ENCODE data around the gene IL26.
"Not testable (repeated sequence)": the region's sequence is repeated elsewhere in the genome, so short reads cannot be mapped to it uniquely, and the experiment has no call there.

Gene IL26

DNA sequence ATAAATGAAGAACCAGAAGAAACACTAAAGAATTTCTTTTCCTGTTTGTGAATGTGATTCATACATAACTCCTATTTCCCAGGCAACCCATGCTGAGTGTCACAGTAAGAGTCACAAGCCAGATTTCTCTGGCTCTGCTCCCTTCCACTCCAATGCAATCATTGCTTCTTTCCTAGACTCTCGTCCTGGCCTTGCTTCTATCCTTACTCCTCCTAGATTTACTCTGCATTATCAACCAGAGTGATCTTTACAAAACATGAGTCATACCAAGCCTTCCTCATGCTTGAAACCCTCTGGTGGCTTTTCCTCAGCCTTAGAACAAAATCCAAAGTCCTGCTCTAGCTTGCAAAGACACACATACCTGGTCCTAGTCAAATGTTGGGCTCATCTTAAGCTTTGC lies 14.5 kb upstream of the IL26 start:
- H3K4me3 ChIP-seq (ENCODE audit: low read depth, low read length) = no peak overlapping the region

DNA sequence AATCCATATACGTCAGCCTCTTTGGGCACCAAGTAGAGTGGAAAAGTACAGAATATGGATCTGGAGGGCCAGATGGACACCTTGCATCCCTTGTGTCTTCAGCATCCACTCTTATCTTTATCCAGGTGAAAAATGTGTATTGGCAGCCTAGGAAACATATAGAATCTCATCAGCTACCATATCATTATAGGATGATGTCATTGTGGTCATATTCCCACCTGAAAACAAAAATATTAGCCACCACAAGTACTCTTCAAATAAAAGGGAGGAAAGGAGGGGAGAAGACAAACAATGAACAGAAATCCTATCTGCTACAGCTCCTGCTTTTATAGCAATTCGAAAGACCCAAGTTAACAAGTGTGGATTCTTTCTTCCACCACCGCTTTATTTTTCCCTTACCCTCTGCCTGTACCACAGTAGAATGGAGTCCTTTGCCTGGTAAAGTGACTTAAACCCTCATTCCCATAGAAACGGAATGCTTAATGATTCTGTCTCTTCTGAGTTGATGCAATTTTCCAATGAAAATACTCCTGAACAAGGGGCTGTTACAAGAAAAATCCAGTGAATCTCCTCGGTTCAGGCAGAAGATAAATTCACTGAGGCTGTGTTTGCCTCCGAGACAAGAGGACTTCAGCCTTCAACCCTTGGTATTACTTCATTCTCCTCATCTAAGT lies 13.8 kb upstream of the IL26 start:
- H3K4me3 ChIP-seq (ENCODE audit: low read depth, low read length) = no peak overlapping the region

DNA sequence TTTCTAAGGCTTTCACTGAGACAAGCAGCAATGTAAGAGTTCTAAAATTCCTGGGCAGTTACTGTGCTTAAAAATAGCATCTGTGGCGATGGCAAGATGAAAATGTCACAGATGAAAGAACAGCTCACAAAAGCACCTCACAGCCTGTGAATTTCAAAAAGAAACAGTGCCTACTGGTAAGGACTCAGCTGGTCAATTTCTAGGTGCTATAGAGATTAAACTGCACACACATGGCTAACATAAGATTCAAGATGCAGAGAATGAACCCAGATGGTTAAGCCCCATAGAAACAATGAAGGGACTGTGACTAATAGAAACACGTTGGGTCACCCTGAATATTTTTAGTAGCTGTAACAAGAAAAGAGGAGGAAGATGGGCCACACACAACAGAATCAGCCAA lies 12.0 kb upstream of the IL26 start:
- H3K4me3 ChIP-seq (ENCODE audit: low read depth, low read length) = no peak overlapping the region

DNA sequence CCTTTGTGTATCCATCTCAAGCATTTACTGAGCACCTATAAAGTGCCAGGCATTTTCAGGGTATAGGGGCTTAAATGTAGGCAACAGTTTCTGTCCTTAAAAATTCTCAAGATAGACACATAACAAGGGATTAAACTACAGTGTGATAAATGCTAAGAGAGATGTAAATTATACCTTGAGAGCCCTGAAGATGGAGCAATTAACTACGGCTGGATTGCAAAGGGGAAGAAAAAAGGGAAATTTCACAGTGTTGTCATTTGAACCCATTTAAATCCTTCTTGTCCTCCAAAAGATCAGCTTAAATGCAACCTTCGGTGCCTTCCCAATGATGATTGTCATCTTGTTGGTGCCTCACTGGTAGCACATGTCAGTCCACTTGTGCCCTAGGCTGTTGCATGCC lies 11.5 kb upstream of the IL26 start:
- no peak overlapping the region for H3K4me3 ChIP-seq (ENCODE audit: low read depth, low read length)

DNA sequence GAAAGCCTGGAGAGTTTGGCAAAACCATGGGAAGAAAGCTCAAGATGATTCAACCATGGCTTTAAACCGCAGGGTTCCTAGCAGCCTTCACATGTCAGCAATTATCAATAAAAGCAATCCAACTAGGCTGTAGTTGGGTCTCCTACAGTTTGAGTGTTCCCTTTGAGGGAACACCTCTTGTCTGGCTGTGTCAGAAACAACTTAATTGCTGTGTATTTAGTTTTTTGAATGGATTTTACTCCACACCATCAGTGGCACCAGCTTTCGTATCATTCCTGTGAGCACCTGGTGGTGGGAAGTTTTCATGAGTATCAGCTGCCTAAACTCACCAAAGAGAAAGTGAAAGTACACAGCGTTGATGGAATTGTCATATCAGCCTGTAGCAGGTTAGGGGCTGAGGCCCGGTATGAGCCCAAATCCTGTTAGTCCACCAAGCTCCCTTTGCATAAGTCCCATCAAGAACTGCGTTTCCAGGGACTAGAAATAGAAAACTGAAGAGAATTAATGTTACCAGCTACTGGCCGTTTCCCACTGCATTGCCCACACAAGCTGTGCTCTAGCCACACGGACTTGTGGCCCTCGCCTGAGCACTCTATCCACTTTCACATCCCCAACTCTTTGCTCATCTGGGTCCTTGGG lies 10.9 kb upstream of the IL26 start:
- H3K4me3 ChIP-seq (ENCODE audit: low read depth, low read length) = no peak overlapping the region

DNA sequence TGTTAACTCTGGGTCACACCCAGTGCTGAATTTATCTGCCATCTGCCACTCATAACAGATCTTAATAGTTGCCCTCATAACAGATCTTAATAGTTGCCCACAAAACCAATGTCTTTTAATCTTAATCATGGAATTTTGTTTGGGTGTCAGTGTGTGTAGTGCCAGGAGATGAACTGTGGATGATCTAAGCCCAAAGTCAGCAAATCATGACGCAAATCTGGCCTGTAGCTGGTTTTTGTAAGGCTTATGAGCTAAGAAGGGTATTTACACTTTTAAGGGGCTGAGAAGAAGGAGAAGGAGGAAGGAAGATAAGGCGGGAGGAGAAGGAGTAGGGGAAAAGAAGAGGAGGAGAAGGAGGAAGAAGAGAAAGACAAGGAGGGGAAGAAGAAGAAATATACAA lies 10.0 kb upstream of the IL26 start:
- no peak overlapping the region for H3K4me3 ChIP-seq (ENCODE audit: low read depth, low read length)

DNA sequence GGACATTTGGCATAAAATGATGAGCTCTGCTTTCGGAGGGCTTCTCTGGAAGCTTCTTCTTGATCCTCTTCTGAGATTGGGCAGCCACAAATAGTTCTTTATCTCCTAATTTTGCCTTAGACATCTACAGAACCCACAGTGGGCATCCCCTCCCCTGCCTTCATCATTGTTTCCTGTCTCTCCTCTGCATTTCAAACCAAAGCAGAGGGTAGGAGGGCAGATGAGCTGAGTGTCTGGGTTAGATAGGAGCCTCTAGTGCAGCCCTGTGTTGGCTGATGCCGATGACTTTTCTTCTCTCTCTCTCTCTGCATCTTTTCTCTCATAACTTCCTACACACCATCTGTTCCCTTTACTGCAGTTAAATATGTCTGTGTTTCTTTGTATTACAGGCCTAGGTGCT lies 8.5 kb upstream of the IL26 start:
- no peak overlapping the region for H3K4me3 ChIP-seq (ENCODE audit: low read depth, low read length)

DNA sequence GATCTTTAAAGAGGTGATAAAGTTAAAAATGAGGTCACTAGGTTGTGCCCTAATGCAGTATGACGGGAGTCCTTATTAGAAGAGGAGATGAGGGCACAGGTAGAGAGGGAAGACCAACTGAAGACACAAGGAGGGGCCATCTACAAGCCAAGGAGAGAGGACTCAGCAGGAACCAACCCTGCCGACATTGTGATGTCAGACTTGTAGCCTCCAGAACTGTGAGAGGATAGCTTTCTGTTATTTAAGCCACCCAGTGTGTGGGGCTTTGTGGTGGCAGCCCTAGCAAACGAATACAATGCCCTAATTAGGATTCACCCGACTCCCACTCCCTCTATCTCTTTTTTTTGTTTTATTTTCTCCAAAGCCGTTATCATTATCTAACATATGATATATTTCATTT lies 7.9 kb upstream of the IL26 start:
- no peak overlapping the region for H3K4me3 ChIP-seq (ENCODE audit: low read depth, low read length)

DNA sequence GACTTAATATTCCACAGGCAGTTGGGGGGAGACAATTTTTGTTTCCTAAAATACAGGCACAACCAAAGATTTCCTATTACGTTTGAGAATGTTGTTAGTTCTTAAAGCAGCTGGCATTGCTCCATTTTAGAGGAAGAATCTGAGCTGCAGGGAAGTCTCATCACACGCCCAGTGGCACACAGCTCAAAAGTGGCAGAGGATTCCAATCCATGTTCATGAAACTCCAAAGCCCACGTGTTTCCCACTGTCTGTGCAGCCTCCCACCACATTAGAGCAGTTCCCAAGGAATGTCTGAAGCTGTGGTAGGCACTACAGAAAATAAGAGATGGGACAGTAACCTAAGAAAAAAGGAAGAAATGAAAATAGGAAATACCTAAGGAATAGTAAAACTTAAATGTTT lies 6.1 kb upstream of the IL26 start:
- H3K4me3 ChIP-seq (ENCODE audit: low read depth, low read length) = no peak overlapping the region

DNA sequence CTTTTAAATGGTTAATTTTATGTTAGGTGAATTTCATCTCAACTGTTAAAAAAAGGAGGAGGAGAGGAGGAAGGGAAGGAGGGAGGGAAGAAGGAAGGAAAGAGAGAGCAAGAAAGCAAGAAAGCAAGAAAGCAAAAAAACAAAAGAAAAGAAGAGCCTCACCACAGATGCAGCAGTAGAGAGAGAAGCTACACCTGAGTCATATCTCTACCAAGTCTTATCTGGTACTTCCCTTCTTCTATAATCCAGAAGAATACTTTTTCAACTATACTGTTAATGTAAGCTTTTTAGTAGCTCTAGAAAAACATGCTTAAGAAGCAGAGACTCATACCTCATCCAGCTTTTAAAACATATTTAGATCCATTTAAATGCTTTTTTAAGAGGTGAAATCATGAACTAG lies 5.6 kb upstream of the IL26 start:
- no peak overlapping the region for H3K4me3 ChIP-seq (ENCODE audit: low read depth, low read length)

DNA sequence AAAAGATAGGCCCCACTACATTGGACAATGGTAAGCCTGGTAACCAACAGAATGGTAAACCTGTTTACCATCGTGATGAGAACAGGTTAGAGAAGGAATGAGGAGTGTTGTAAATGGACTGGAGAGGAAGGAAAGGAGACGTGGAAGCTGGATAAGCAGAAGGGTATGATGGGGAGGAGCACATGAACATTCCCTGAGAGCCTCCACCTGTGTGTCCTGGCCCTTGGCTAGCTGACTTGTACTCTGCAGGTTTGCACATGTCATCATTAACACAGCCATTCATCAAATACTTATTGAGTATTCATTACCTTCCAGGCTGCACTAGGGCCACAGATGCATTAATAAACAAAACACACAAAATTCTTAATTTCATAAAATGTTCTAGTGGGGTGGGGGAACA lies 4.3 kb upstream of the IL26 start:
- H3K4me3 ChIP-seq (ENCODE audit: low read depth, low read length) = no peak overlapping the region

DNA sequence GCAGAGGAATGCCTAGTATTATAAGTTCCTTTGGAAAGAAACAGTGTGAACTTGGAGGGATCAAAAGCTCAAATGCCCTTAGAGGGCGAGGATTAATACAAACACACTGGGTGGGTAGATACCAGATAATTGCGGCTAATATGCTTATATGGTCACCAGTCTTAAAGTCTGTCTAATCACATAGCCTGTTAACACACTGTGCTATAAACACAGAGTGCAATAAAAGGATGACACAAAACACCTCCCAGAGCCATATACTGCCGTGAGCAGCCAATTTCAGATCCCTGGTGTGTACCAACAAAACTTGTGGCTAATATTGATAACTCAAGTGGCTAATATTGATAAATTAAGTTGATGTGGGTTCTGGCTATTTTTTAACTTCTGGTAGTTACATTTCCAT lies 1.7 kb upstream of the IL26 start:
- H3K4me3 ChIP-seq (ENCODE audit: low read depth, low read length) = no peak overlapping the region

DNA sequence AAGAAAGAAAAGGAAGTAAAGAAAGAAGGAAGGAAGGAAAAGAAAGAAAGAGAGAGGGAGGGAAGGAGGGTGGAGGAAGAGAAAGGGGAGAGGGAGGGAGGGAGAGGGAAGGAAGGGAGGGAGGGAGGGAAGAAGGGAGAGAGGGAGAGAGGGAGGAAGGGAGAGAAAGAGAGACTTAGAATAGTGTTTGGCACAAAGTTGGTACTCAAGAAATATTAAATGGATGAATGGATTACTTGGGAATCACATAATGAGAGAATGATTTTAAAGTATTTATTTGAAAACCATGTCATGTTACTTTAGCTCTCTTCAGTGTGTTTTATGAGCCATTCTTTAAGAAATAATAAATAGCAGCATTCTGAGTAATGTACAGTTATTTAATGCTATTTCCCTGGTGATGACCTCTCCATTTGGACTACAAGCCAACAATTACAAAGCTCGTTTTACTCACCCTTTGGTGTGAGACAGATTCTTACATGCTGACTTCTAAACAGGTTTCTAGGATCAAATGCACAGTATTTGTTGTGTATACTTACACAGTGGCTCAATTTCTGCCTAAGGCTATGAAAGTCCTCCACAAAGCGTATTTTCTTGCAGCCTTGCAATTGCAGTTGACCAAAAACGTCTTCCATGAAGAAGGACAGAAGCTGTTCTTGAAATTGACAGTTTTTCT lies 861 bp downstream of the IL26 start:
- H3K4me3 ChIP-seq (ENCODE audit: low read depth, low read length) = no peak overlapping the region

DNA sequence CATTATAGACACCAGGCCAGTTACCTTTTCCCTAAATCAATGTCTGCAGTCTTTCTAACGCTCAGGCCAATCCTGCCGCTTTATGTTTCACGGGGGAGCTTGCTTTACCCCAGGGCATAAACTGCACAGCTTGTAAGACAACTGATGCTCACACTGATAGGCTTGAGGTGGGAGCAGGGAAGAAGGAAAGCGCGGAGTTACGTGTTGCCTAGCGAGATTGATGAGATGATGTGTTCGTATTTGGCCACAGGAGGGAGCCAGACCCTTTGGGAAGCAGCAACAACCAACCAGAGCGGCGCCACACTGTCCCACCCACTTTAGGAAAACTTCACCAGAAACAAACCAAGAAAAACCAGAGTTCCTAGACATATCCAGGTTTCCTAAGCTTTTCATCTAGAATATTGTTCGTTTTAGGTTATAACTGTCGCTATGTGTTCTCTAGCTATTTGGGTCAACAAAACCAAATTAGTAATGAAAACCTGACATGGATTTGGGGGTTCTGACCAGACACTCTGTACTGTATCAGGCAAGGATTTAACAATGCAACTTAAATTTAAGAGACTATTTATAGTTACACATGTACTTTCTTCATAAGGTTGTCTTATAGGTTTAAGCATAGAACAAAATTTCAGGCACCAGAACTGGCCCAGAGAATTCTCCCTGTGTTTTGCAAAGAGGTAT lies 2.4 kb downstream of the IL26 start:
- no peak overlapping the region for H3K4me3 ChIP-seq (ENCODE audit: low read depth, low read length)

DNA sequence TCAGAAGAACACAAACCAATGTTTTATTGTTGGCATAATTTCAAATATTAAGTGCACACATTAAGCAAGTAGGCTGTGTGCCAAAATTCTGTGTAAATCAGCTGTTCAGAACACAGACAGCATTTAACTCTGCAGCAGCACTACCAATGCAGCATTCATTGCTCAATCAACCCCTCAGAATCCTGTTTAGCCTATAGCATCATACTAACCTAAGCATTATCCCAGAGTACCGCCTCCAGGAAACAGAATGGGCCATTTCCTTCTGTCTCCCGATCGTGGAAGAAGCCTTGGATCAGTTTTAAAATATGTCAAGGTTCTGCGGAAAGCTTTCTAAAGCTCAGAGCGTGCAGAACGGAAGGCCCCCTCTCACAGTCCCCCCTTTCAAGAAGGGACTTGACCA lies 3.3 kb downstream of the IL26 start:
- no peak overlapping the region for H3K4me3 ChIP-seq (ENCODE audit: low read depth, low read length)

DNA sequence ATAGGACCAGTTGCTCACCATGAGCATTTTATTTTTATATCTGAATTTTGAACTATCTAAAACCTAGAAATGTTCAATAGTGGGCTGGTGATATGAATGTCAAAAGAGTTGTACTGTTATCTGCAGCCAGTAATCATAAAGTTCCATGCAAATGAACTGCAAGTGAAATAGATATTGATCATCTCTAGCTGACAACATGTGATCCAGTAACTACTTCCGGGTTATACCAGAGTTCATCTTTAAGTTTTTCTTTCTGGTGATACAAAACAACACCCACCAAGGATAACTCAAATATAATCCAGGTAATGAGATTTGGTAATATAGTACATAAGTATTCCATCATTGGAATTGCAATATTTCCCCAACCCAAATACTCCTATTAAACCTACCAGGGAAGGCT lies 4.1 kb downstream of the IL26 start:
- H3K4me3 ChIP-seq (ENCODE audit: low read depth, low read length) = no peak overlapping the region

DNA sequence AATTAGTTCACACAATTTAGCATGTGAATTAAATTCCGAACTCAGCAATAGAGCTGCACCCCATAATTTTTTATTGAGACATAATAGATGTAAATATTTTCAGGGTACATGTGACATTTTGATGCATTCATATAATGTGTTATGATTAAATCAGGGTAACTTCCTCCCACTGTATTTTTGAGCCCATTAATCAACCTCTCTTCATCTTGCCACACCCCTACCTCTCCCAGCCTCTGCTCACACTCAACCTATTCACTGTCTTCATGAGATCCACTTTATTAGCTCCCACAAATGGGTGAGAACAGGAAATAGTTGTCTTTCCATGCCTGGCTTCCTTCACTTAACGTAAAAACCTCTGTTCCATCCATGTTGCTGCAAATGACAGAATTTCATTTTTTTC lies 14.7 kb downstream of the IL26 start:
- no peak overlapping the region for H3K4me3 ChIP-seq (ENCODE audit: low read depth, low read length)

DNA sequence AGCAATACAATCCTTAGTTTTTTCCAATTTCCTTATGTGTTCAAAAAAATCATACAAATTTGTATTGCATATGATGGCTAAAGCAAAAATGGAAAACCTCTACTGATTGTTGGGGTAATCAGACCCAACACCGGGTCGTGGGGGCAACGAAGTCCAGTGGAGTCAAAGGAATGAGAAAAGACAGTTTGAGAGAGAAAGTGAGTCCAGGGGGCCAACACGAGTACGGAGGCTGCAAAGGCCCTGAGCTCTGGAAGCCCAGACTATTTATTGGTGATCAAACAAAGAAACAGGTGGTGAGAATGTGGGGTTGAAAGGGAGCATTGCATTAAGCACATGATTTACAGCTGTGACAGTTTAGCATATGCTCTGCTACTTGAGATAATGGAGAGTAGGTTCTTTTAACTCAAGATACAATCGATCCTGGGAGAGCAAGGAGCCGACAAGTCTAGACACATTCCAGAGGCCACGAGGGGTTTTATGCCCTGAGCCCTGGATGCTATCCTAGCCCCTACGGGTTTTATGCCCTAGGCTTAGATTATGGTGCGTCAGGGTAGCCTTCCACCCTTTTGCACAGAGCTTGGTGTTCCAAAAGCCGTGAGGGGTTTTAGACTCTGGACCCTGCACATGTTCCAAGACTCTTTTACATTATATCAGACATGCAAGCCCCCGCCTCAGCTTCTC lies 16.4 kb downstream of the IL26 start:
- not testable (repeated sequence) for H3K4me3 ChIP-seq (ENCODE audit: low read depth, low read length)

DNA sequence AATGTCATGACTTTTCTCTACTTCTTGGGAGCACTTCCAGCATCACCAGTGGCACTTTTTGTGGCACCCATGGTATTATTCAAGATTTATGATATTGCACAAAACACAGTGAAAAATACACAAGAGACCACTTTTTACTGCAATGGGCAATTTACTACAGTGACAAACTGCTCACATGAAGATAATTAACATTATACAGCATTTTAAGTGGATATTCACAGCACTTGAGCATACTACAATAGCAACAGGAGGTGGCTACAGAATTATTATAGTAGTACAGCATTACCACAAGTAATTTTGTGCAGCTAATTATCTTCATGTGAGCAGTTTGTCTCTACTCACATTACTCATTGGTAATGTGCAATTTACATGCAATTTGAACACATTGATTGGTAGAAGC lies 18.3 kb downstream of the IL26 start:
- no peak overlapping the region for H3K4me3 ChIP-seq (ENCODE audit: low read depth, low read length)

DNA sequence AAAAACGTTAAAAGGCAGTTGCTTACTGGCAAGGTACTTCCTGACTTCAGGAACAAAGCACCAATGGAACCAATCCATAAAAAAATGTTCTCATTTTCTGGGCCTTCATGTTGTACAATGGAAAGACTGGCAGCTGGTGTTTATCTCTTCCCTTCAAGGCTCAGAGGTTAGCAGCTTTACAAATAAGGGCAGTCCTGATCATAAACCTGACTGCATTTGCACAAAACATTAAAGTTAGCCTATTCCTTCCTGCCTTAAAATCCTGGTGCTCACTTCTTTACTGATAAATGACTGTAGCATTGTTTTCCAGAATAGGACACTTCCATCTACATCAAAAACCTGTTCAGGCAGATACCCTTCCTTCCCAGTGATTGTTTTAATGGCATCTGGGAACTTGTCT lies 19.2 kb downstream of the IL26 start:
- no peak overlapping the region for H3K4me3 ChIP-seq (ENCODE audit: low read depth, low read length)

DNA sequence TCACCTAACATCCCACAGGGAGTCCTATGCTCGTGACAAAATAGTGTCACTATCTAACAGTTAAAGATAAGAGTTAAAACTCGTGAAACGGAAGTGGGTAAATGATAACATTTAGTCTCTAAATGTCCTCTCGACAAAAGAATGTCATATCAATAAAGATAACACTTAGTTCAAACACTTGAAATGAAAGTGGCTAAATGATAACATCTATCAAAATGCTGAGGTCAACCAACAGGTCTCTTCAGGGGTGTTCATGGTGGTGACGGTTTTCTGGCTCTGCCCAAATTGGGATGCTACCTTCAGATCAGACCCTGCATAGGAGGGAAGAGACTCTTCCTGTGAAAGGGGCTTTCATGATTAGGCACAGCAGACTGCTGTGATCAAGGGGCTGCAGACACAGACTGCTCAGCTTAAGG lies 22.1 kb downstream of the IL26 start:
- H3K4me3 ChIP-seq (ENCODE audit: low read depth, low read length) = no peak overlapping the region

Measured in iPS-11a (cell line).